HCT116 (cell line): ENCODE data around the gene ESPN. TPM values are rescaled to one million over a fixed set of nuclear protein-coding genes. Genes with fewer than 3 reads are reported as not detected.
"Not testable (repeated sequence)": the region's sequence is repeated elsewhere in the genome, so short reads cannot be mapped to it uniquely, and the experiment has no call there.

Experiments
- ATAC-seq: fragments of 200-7000 bp; cut with Tn5 transposase; 2 replicates; pipeline ENCODE4 v1.9.1; 2020; ENCODE audit warnings: mild to moderate bottlenecking, moderate library complexity
- BruUV-seq: library from RNA; stranded (reverse); fragments of 400-500 nt; replicated peaks from 2 replicates; lab custom pipeline; 2021; lab: Mats Ljungman, UMichigan
- CTCF ChIA-PET: fragments of 300-600 bp; sonication (Branson Sonifier 250); formaldehyde crosslinking; loops from one replicate; lab custom pipeline; 2021; ENCODE audit warnings: antibody characterized with exemption; lab: Charles Lee
- POLR2A ChIA-PET: fragments of 300-600, 350-600 bp; sonication (Branson Sonifier 250); formaldehyde crosslinking; loops from one replicate; lab custom pipeline; 2021; ENCODE audit warnings: antibody characterized with exemption; lab: Charles Lee
- RAD21 ChIA-PET, 2 experiments: fragments of 300-600 bp; sonication (Branson Sonifier 250); formaldehyde crosslinking; loops; one replicate each; lab custom pipeline; 2023; ENCODE audit warnings: low total read pairs in 2 of 2; ENCODE audit not compliant: uncharacterized antibody in 2 of 2, unreplicated experiment in 2 of 2, low non-redundant PET in 1 of 2; lab: Charles Lee
- DNase-seq: peaks from one replicate; pipeline ENCODE4 v3.0.0-alpha.2; 2010; ENCODE audit warnings: low read depth, low spot score
- H2AFZ ChIP-seq: fragments of 200-600 bp; shearing (Covaris generic), sonication (generic); 2 replicates; pipeline ENCODE4 v1.6.1; 2017; ENCODE audit warnings: low read depth, mixed run types, mixed read lengths, antibody characterized with exemption, low read length; ENCODE audit not compliant: poor library complexity, severe bottlenecking
- H3K27ac ChIP-seq: 2 replicates; pipeline ENCODE4 v1.5.1; 2012; ENCODE audit warnings: low read depth, low read length
- H3K27me3 ChIP-seq: fragments of 200-600 bp; sonication (generic); 2 replicates; pipeline ENCODE4 v1.6.1; 2016; ENCODE audit warnings: mixed run types, low read length, mixed read lengths; ENCODE audit not compliant: insufficient read depth
- H3K36me3 ChIP-seq, 2 experiments: fragments of 200-500 bp in 1 of 2; fragments of 200-600 bp in 1 of 2; sonication (Bioruptor generic) in 1 of 2; sonication (generic) in 1 of 2; 2 replicates each; pipeline versions ENCODE4 v1.5.1 to v1.6.1; 2014 to 2016; ENCODE audit warnings: low read length in 2 of 2, inconsistent platforms in 1 of 2, mixed read lengths in 1 of 2, mixed run types in 1 of 2; ENCODE audit not compliant: insufficient read depth in 2 of 2, control insufficient read depth in 1 of 2
- H3K4me1 ChIP-seq, 2 experiments: fragments of 200-600 bp in 1 of 2; sonication (generic) in 1 of 2; 2 replicates each; pipeline versions ENCODE4 v1.5.1 to v1.6.1; 2012 to 2017; ENCODE audit warnings: low read length in 2 of 2, inconsistent platforms in 1 of 2, mild to moderate bottlenecking in 1 of 2, mixed read lengths in 1 of 2, mixed run types in 1 of 2, moderate library complexity in 1 of 2; ENCODE audit not compliant: insufficient read depth in 2 of 2, control insufficient read depth in 1 of 2
- H3K4me2 ChIP-seq: fragments of 200-600 bp; sonication (generic); 2 replicates; pipeline ENCODE4 v1.6.1; 2017; ENCODE audit warnings: mixed run types, low read length, mixed read lengths
- H3K4me3 ChIP-seq, 2 experiments: fragments of 200-600 bp in 1 of 2; sonication (generic) in 1 of 2; replicated peaks in 1 of 2; 2 replicates each; pipeline ENCODE4 v1.5.1; 2011 to 2016; ENCODE audit warnings: low read length in 2 of 2, control low read depth in 1 of 2, low read depth in 1 of 2, mild to moderate bottlenecking in 1 of 2, mixed read lengths in 1 of 2, mixed run types in 1 of 2
- H3K79me2 ChIP-seq: fragments of 200-600 bp; sonication (generic); 2 replicates; pipeline ENCODE4 v1.6.1; 2017; ENCODE audit warnings: mild to moderate bottlenecking, mixed run types, low read length, moderate library complexity, mixed read lengths; ENCODE audit not compliant: insufficient read depth
- H3K9ac ChIP-seq: fragments of 200-600 bp; sonication (generic); 2 replicates; pipeline ENCODE4 v1.6.1; 2016; ENCODE audit warnings: low read length, mixed read lengths
- H3K9me2 ChIP-seq: fragments of 200-600 bp; sonication (generic), shearing (Covaris generic); 2 replicates; pipeline ENCODE4 v1.6.1; 2017; ENCODE audit warnings: mixed run types, mild to moderate bottlenecking, moderate library complexity; ENCODE audit not compliant: insufficient read depth
- H3K9me3 ChIP-seq, 2 experiments: fragments of 200-500 bp in 1 of 2; fragments of 200-600 bp in 1 of 2; sonication (Bioruptor generic) in 1 of 2; sonication (generic) in 1 of 2; 2 replicates each; pipeline ENCODE4 v1.6.1; 2014 to 2017; ENCODE audit warnings: low read length in 2 of 2, mixed read lengths in 2 of 2, inconsistent platforms in 1 of 2, low read depth in 1 of 2, mild to moderate bottlenecking in 1 of 2, mixed run types in 1 of 2, moderate library complexity in 1 of 2; ENCODE audit not compliant: control insufficient read depth in 1 of 2, insufficient read depth in 1 of 2
- H4K20me1 ChIP-seq: fragments of 200-600 bp; sonication (generic), shearing (Covaris generic); 2 replicates; pipeline ENCODE4 v1.6.1; 2017; ENCODE audit warnings: mixed run types, mild to moderate bottlenecking, moderate library complexity; ENCODE audit not compliant: insufficient read depth
- CEBPB ChIP-seq: IDR thresholded peaks from 2 replicates; pipeline ENCODE4 v1.6.1; 2012; ENCODE audit warnings: low read depth
- EGR1 ChIP-seq: IDR thresholded peaks from 2 replicates; pipeline ENCODE4 v1.6.1; 2012; ENCODE audit warnings: low read depth
- JUND ChIP-seq: IDR thresholded peaks from 2 replicates; pipeline ENCODE4 v1.6.1; 2012
- SRF ChIP-seq: IDR thresholded peaks from 2 replicates; pipeline ENCODE4 v1.6.1; 2012; ENCODE audit warnings: low read depth
- TCF7L2 ChIP-seq: IDR thresholded peaks from 2 replicates; pipeline ENCODE4 v1.7.0; 2011; ENCODE audit warnings: borderline replicate concordance, inconsistent platforms; ENCODE audit not compliant: insufficient read depth, insufficient read length; ENCODE audit errors: extremely low read depth
- YY1 ChIP-seq: IDR thresholded peaks from 2 replicates; pipeline ENCODE4 v1.6.1; 2011; ENCODE audit warnings: low read length, low read depth, moderate library complexity, mild to moderate bottlenecking; ENCODE audit not compliant: insufficient replicate concordance; ENCODE audit errors: extremely low read depth
- intact Hi-C: fragments of 100-400 bp; cut with micrococcal nuclease; formaldehyde crosslinking; loops from 2 replicates; pipeline ENCODE4 v1.10.0; 2022
- total RNA-seq: library from RNA; stranded (reverse); gene quantifications from one replicate; pipeline ENCODE4 v1.2.1, GENCODE V29; 2021; ENCODE audit not compliant: unreplicated experiment

ESPN gene
- total RNA-seq, 1 experiment from 2014 or later, result 114 TPM

DNA sequence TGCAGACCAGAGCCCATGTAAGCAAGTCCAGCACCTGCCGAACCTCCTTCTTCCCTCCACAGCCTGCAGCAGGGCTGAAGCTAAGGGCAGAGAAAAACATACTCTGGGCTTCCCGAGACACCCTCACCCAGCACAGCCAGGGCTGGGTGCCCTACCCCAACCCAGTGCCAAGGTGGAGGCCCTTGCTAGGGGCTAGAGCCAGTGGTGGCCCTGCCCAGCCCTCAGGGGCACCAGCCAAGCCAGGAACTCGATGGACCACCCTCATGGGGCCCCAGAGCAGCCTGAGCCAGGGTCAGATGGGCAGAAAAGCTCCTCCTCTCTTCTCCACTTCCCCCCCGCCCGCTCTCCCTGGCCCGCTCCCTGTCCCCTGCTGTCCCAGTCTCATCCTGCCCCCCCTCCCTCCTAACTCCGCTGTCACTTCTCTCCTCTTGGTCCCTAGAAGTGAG, 25.5 kb downstream of the ESPN start:
- POLR2A ChIA-PET, result interaction anchor here (1.8 kb wide), 1 partner anchor 13 kb away, joined by 4 read pairs; no protein-coding TSS in a partner anchor
- RAD21 ChIA-PET, result interaction anchor here in 1 of 2 experiments (0.7 kb wide), 1 partner anchor 22 kb away, joined by 5 read pairs; no protein-coding TSS in a partner anchor
- Histone ChIP-seq H3K4me1 (peaks cover 16 to 52% of the 10 kb centered on the region in 2 experiments), H4K20me1 (no peaks in the 10 kb centered on the region), H3K27ac (no peak overlapping the region; the same call in 1 of the 2 replicates), H3K36me3 (0 out of 4 replicates have a peak, but pooled peaks cover 0 to 2% of the 10 kb centered on the region in 2 experiments), H3K4me3 (no peak overlapping the region), H3K9ac (no peak overlapping the region), H3K9me3 (no peaks in the 10 kb centered on the region), H3K27me3 (no peaks in the 10 kb centered on the region), H3K9me2 (no peaks in the 10 kb centered on the region), H3K79me2 (no peaks in the 10 kb centered on the region), H3K4me2 (peak overlapping the region; percentile 95; the same call in 1 of the 2 replicates), H2AFZ (no peak overlapping the region)
- CTCF ChIA-PET, result interaction anchor here (1.0 to 3.1 kb wide), 4 partner anchors 9 to 40 kb away, joined by 4 to 18 read pairs (median 8); no protein-coding TSS in a partner anchor
- BruUV-seq, result no TSS peak
- DNase-seq (no peak), ATAC-seq (no peak)
- TF ChIP-seq YY1, result no peak
- no peak for TF ChIP-seq SRF
- TF ChIP-seq EGR1, result no peak
- TF ChIP-seq JUND, result no peak
- TF ChIP-seq TCF7L2, result no peak
- TF ChIP-seq CEBPB, result no peak
- intact Hi-C loops, result no loop called here

DNA sequence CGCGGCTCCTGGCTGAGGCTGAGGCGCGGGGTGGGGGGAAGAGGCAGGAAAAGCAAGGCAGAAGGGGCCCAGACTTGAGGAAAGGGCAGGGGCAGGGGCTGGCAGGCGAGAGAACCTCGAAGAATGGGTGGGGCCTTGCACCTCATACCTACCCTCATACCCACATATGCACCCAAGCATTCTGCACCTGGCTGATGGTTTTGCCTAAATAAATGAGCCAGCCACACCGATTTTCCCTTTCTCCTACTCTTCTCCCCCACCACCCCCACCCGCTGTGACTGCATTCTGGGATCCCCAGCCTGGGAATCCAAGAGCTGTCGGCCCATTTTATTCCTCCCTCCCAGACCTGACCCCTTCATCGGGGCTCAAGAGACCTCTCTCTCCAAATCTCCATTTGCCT, 25.9 kb downstream of the ESPN start:
- H3K79me2 ChIP-seq, DNase-seq, H3K9me3 ChIP-seq, H3K4me3 ChIP-seq, BruUV-seq, H3K36me3 ChIP-seq, ATAC-seq, H3K27ac ChIP-seq, intact Hi-C loops, H3K4me2 ChIP-seq, H2AFZ ChIP-seq, H3K27me3 ChIP-seq, H3K9ac ChIP-seq, POLR2A ChIA-PET, H3K9me2 ChIP-seq, H4K20me1 ChIP-seq, CTCF ChIA-PET: not testable (repeated sequence)
- peaks cover 16 to 48% of the 10 kb centered on the region in 2 experiments for H3K4me1 ChIP-seq
- RAD21 ChIA-PET, result interaction anchor here in 1 of 2 experiments (0.7 kb wide), 1 partner anchor 22 kb away, joined by 5 read pairs; no protein-coding TSS in a partner anchor
